Osteoblast (primary cell): ENCODE data around the gene OR1N1. TPM values are rescaled to one million over a fixed set of nuclear protein-coding genes. Genes with fewer than 3 reads are reported as not detected.

Source experiments
- DNase-seq: peaks from one replicate; pipeline ENCODE4 v3.0.0; 2011; ENCODE audit warnings: low spot score, mixed read lengths; ENCODE audit not compliant: insufficient read length; ENCODE audit errors: missing footprints
- H2AFZ ChIP-seq: 2 replicates; pipeline ENCODE4 v1.6.0; 2011; ENCODE audit warnings: mild to moderate bottlenecking, low read length
- H3K27ac ChIP-seq: 2 replicates; pipeline ENCODE4 v1.5.1; 2011; ENCODE audit warnings: mild to moderate bottlenecking, low read depth, low read length, moderate library complexity
- H3K27me3 ChIP-seq: 2 replicates; pipeline ENCODE4 v1.6.0; 2012; ENCODE audit warnings: mild to moderate bottlenecking, control low read depth, inconsistent platforms, low read length, moderate library complexity; ENCODE audit not compliant: insufficient read depth
- H3K36me3 ChIP-seq: 2 replicates; pipeline ENCODE4 v1.5.1; 2011; ENCODE audit warnings: mild to moderate bottlenecking, low read length, control low read depth, moderate library complexity; ENCODE audit not compliant: insufficient read depth
- H3K4me1 ChIP-seq: 2 replicates; pipeline ENCODE4 v1.5.1; 2011; ENCODE audit warnings: mild to moderate bottlenecking, low read length, control low read depth, moderate library complexity; ENCODE audit not compliant: insufficient read depth
- H3K4me2 ChIP-seq: 2 replicates; pipeline ENCODE4 v1.6.0; 2011; ENCODE audit warnings: mild to moderate bottlenecking, low read length; ENCODE audit not compliant: insufficient read depth
- H3K4me3 ChIP-seq: fragments of 200-600 bp; sonication (generic); 3 replicates; pipeline ENCODE4 v1.5.1; 2012; ENCODE audit warnings: mild to moderate bottlenecking, low read length, inconsistent platforms; ENCODE audit not compliant: insufficient read depth
- H3K79me2 ChIP-seq: 2 replicates; pipeline ENCODE4 v1.6.0; 2012; ENCODE audit warnings: mild to moderate bottlenecking, low read length, control low read depth, inconsistent platforms; ENCODE audit not compliant: insufficient read depth
- H3K9me3 ChIP-seq: 2 replicates; pipeline ENCODE4 v1.5.1; 2011; ENCODE audit warnings: low read depth, low read length, control low read depth
- H4K20me1 ChIP-seq: 2 replicates; pipeline ENCODE4 v1.6.0; 2012; ENCODE audit warnings: mild to moderate bottlenecking, low read length, control low read depth; ENCODE audit not compliant: insufficient read depth
- total RNA-seq: library from RNA; depleted of rRNA; stranded (reverse); fragments of >200 nt; gene quantifications from 2 replicates; pipeline ENCODE4 v1.2.3, GENCODE V29; 2012
- TF ChIP-seq, protein P1 (sequence below): IDR thresholded peaks from 2 replicates; pipeline ENCODE4 v1.5.1; 2011; ENCODE audit warnings: mild to moderate bottlenecking, low read depth, low read length, moderate library complexity; ENCODE audit errors: extremely low read depth

Gene OR1N1
- total RNA-seq, 1 donor = not detected

DNA sequence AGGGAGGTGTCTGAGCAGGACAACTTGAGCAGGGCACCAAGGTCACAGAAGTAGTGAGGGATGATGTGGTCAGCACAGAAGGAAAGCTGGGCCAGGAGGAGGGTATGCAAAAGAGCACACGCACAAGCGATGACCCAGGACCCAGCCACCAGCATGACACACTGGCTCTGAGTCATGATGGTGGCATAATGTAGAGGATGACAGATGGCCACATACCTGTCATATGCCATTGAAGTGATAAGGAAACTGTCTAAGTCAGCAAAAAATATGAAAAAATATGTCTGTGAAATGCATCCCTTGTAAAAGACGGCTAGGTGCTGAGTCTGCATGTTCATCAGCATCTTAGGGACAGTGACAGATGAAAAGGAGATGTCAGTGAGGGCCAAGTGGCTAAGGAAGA is 49.7 kb downstream of the OR1N1 start:
- H3K4me1 ChIP-seq = no peaks in the 10 kb centered on the region
- peaks cover 12% of the 10 kb centered on the region for H3K27me3 ChIP-seq
- H3K4me3 ChIP-seq = no peak overlapping the region
- H3K79me2 ChIP-seq = no peaks in the 10 kb centered on the region
- H3K9me3 ChIP-seq = no peaks in the 10 kb centered on the region
- TF ChIP-seq, protein P1, sequence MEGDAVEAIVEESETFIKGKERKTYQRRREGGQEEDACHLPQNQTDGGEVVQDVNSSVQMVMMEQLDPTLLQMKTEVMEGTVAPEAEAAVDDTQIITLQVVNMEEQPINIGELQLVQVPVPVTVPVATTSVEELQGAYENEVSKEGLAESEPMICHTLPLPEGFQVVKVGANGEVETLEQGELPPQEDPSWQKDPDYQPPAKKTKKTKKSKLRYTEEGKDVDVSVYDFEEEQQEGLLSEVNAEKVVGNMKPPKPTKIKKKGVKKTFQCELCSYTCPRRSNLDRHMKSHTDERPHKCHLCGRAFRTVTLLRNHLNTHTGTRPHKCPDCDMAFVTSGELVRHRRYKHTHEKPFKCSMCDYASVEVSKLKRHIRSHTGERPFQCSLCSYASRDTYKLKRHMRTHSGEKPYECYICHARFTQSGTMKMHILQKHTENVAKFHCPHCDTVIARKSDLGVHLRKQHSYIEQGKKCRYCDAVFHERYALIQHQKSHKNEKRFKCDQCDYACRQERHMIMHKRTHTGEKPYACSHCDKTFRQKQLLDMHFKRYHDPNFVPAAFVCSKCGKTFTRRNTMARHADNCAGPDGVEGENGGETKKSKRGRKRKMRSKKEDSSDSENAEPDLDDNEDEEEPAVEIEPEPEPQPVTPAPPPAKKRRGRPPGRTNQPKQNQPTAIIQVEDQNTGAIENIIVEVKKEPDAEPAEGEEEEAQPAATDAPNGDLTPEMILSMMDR = no peak
- H4K20me1 ChIP-seq = no peaks in the 10 kb centered on the region
- no peaks in the 10 kb centered on the region for H3K36me3 ChIP-seq
- H3K4me2 ChIP-seq = no peak overlapping the region
- H3K27ac ChIP-seq = no peak overlapping the region
- DNase-seq = no peak
- H2AFZ ChIP-seq = no peak overlapping the region

Other genes with a start within 250 kb of the OR1N1 start
- gene PTGS1, start 156.3 kb downstream of the OR1N1 start, total RNA-seq = 2.5 and 3.2 TPM in 2 replicates
- gene OR1J1, start 49.4 kb downstream of the OR1N1 start, total RNA-seq = not detected in 2 replicates
- 0.29 TPM in 1 of 2 replicates, not detected in the other for gene OR1J2, start 16.5 kb downstream of the OR1N1 start, total RNA-seq
- not detected in 2 replicates for gene OR1J4, start 8.2 kb downstream of the OR1N1 start, total RNA-seq
- gene OR1N2, start 25.8 kb upstream of the OR1N1 start, total RNA-seq = under 0.01 TPM in 1 of 2 replicates, not detected in the other
- under 0.01 TPM in 1 of 2 replicates, not detected in the other for gene OR1L8, start 56.1 kb upstream of the OR1N1 start, total RNA-seq
- under 0.01 TPM in 1 of 2 replicates, not detected in the other for gene OR1Q1, start 87.4 kb upstream of the OR1N1 start, total RNA-seq
- gene OR1B1, start 130.3 kb upstream of the OR1N1 start, total RNA-seq = not detected in 2 replicates
- gene OR1L1, start 134.4 kb upstream of the OR1N1 start, total RNA-seq = not detected in 2 replicates
- gene OR1L3, start 147.8 kb upstream of the OR1N1 start, total RNA-seq = not detected in 2 replicates
- gene OR1L4, start 196.7 kb upstream of the OR1N1 start, total RNA-seq = not detected in 2 replicates
- gene OR1L6, start 215.0 kb upstream of the OR1N1 start, total RNA-seq = not detected in 2 replicates